ENCODE measurements around the gene ROBO3. TPM values are rescaled to one million over a fixed set of nuclear protein-coding genes. Genes with fewer than 3 reads are reported as not detected.

Gene ROBO3
- total RNA-seq, 6 experiments from 2014 or later = 0.80 to 3.6 (median 1.8) TPM

GRCh38 chr11:124873951-124874350 lies 8.7 kb downstream of the ROBO3 start:
- no peak overlapping the region for H3K4me3 ChIP-seq
- no peak overlapping the region for H3K27ac ChIP-seq
- no peaks in the 10 kb centered on the region for H3K9me3 ChIP-seq
- H3K36me3 ChIP-seq = no peaks in the 10 kb centered on the region
- no peak for DNase-seq
- H3K4me1 ChIP-seq = peaks cover 0 to 7% (median 0%) of the 10 kb centered on the region in 4 donors
- WGBS (ENCODE audit: insufficient coverage, low coverage, low lambda C conversion rate, missing lambda C conversion rate) = 22% methylated on average over 1 of the region's 8 CpGs
- intact Hi-C loops (cut with DNase I) = no loop called here
- H3K27me3 ChIP-seq = peaks cover 0 to 12% of the 10 kb centered on the region in 2 donors
- TF ChIP-seq POLR2A (IDR thresholded peaks at IDR 0.05) = no peak
- TF ChIP-seq CTCF (IDR thresholded peaks at IDR 0.05) = no peak
- no peak for ATAC-seq

GRCh38 chr11:124874571-124875255 lies 9.5 kb downstream of the ROBO3 start:
- no peak overlapping the region for H3K27ac ChIP-seq
- 100% methylated on average over 2 of the region's 7 CpGs for WGBS (ENCODE audit: insufficient coverage, low coverage, low lambda C conversion rate, missing lambda C conversion rate)
- no peaks in the 10 kb centered on the region for H3K36me3 ChIP-seq
- peaks cover 0 to 4% of the 10 kb centered on the region in 2 donors for H3K27me3 ChIP-seq
- intact Hi-C loops (cut with DNase I) = no loop called here
- no peak for ATAC-seq
- no peaks in the 10 kb centered on the region for H3K9me3 ChIP-seq
- no peak overlapping the region for H3K4me3 ChIP-seq
- DNase-seq = no peak
- H3K4me1 ChIP-seq = peaks cover 0 to 7% (median 0%) of the 10 kb centered on the region in 4 donors
- TF ChIP-seq CTCF (IDR thresholded peaks at IDR 0.05) (no peak), POLR2A (IDR thresholded peaks at IDR 0.05) (no peak)

- intact Hi-C loops (cut with DNase I) = no loop called here
- Histone ChIP-seq H3K4me1 (peaks cover 0 to 7% (median 0%) of the 10 kb centered on the region in 4 donors), H3K27ac (no peak overlapping the region), H3K9me3 (no peaks in the 10 kb centered on the region), H3K27me3 (no peaks in the 10 kb centered on the region), H3K36me3 (no peaks in the 10 kb centered on the region), H3K4me3 (no peak overlapping the region)
- no peak for DNase-seq
- TF ChIP-seq CTCF (IDR thresholded peaks at IDR 0.05) = no peak
- no peak for TF ChIP-seq POLR2A (IDR thresholded peaks at IDR 0.05)
- no CpG with 5 or more reads among the region's 3 CpGs for WGBS (ENCODE audit: insufficient coverage, low coverage, low lambda C conversion rate, missing lambda C conversion rate)
- ATAC-seq = no peak
Measured at GRCh38 chr11:124875401-124875800, 10.2 kb downstream of the ROBO3 start.

- DNase-seq (peak; percentile 82 to 87 (median 86)), ATAC-seq (peak; percentile 92 to 96 (median 94))
- 1% methylated on average over 11 of the region's 69 CpGs for WGBS (ENCODE audit: insufficient coverage, low coverage, low lambda C conversion rate, missing lambda C conversion rate)
- Histone ChIP-seq H3K36me3 (no peaks in the 10 kb centered on the region), H3K4me3 (peak overlapping the region; percentile 42 to 68 (median 63)), H3K9me3 (no peaks in the 10 kb centered on the region), H3K27me3 (no peaks in the 10 kb centered on the region), H3K4me1 (peaks cover 0 to 7% (median 0%) of the 10 kb centered on the region in 4 donors), H3K27ac (peak overlapping the region; percentile 71 to 85 (median 76))
- intact Hi-C loops (cut with DNase I) = no loop called here
- TF ChIP-seq POLR2A (IDR thresholded peaks at IDR 0.05) = peak; percentile 64
- TF ChIP-seq CTCF (IDR thresholded peaks at IDR 0.05) = peak; percentile 64 to 82 (median 80)
Measured at GRCh38 chr11:124875943-124876817, 10.9 kb downstream of the ROBO3 start.
